GM21619 (cell line): ENCODE measurements around the gene IMMP2L.
A peak's percentile ranks its signal among the peaks of the same experiment; 100 is the strongest.

Source experiments
- ATAC-seq: cut with Tn5 transposase; IDR thresholded peaks from one replicate; pipeline ENCODE4 v1.9.1; 2021; ENCODE audit not compliant: unreplicated experiment

IMMP2L gene

GRCh38 chr7:111049971-111050680 is 512.2 kb downstream of the IMMP2L start:
- ATAC-seq: no peak

GRCh38 chr7:111047595-111047994 is 514.7 kb downstream of the IMMP2L start:
- ATAC-seq: no peak

- no peak for ATAC-seq
These were observed 516.8 kb downstream of the IMMP2L start for GRCh38 chr7:111045449-111045848.

- ATAC-seq: peak; percentile 99
These were observed 518.7 kb downstream of the IMMP2L start for GRCh38 chr7:111043561-111043960.

GRCh38 chr7:111042842-111043241 is 519.5 kb downstream of the IMMP2L start:
- no peak for ATAC-seq

- ATAC-seq: no peak
These were observed 520.7 kb downstream of the IMMP2L start for GRCh38 chr7:111041577-111041976.

GRCh38 chr7:111038185-111038584 is 524.1 kb downstream of the IMMP2L start:
- ATAC-seq: no peak

- ATAC-seq: no peak
These were observed 530.4 kb downstream of the IMMP2L start for GRCh38 chr7:111031916-111032315.

- no peak for ATAC-seq
These were observed 532.0 kb downstream of the IMMP2L start for GRCh38 chr7:111030336-111030735.

GRCh38 chr7:111029574-111030251 is 532.6 kb downstream of the IMMP2L start:
- peak; percentile 51 for ATAC-seq

- ATAC-seq: peak; percentile 20
These were observed 533.1 kb downstream of the IMMP2L start for GRCh38 chr7:111029141-111029572.

- ATAC-seq: no peak
These were observed 534.9 kb downstream of the IMMP2L start for GRCh38 chr7:111027396-111027795.

- no peak for ATAC-seq
These were observed 535.5 kb downstream of the IMMP2L start for GRCh38 chr7:111026806-111027205.

GRCh38 chr7:111026343-111026742 is 535.9 kb downstream of the IMMP2L start:
- ATAC-seq: no peak

GRCh38 chr7:111025006-111025405 is 537.3 kb downstream of the IMMP2L start:
- no peak for ATAC-seq

- ATAC-seq: no peak
These were observed 543.1 kb downstream of the IMMP2L start for GRCh38 chr7:111018960-111019736.

GRCh38 chr7:111018447-111018846 is 543.8 kb downstream of the IMMP2L start:
- no peak for ATAC-seq

- no peak for ATAC-seq
These were observed 548.2 kb downstream of the IMMP2L start for GRCh38 chr7:111014079-111014478.

- peak; percentile 98 for ATAC-seq
These were observed 549.3 kb downstream of the IMMP2L start for GRCh38 chr7:111012799-111013675.

GRCh38 chr7:111012149-111012548 is 550.1 kb downstream of the IMMP2L start:
- no peak for ATAC-seq

- no peak for ATAC-seq
These were observed 550.8 kb downstream of the IMMP2L start for GRCh38 chr7:111011520-111011919.
